Psoas muscle (tissue), 8 donors: ENCODE results near the gene CRYBB1. TPM values are rescaled to one million over a fixed set of nuclear protein-coding genes. Genes with fewer than 3 reads are reported as not detected.

Source experiments
- ATAC-seq, 4 donors: fragments of 200-7000 bp; cut with Tn5 transposase; one replicate each; pipeline ENCODE4 v1.9.1; 2020; ENCODE audit warnings: moderate library complexity in 3 of 4, mild to moderate bottlenecking in 2 of 4
- DNase-seq, 2 donors: peaks; one replicate each; pipeline ENCODE4 v3.0.0-alpha.2; 2020
- H3K27ac ChIP-seq: fragments of 200-600 bp; one replicate; pipeline ENCODE4 v1.8.0; 2022
- H3K27me3 ChIP-seq, 3 donors: fragments of 200-600 bp in 1 of 3; one replicate each; pipeline versions ENCODE4 v1.6.1 to v1.8.0; 2013 to 2022; ENCODE audit warnings: low read length in 2 of 3, mild to moderate bottlenecking in 2 of 3, moderate library complexity in 1 of 3; ENCODE audit not compliant: insufficient read depth in 3 of 3
- H3K36me3 ChIP-seq, 2 donors: fragments of 200-600 bp in 1 of 2; one replicate each; pipeline versions ENCODE4 v1.6.1 to v1.8.0; 2013 to 2022; ENCODE audit warnings: low read depth in 1 of 2, mild to moderate bottlenecking in 1 of 2, moderate library complexity in 1 of 2; ENCODE audit not compliant: insufficient read depth in 1 of 2
- H3K4me1 ChIP-seq: fragments of 200-600 bp; one replicate; pipeline ENCODE4 v1.8.0; 2022
- H3K4me3 ChIP-seq: fragments of 200-600 bp; one replicate; pipeline ENCODE4 v1.8.0; 2022; ENCODE audit warnings: mild to moderate bottlenecking
- H3K9me3 ChIP-seq: fragments of 200-600 bp; one replicate; pipeline ENCODE4 v1.8.0; 2022
- CTCF ChIP-seq: fragments of 200-600 bp; IDR thresholded peaks from one replicate; pipeline ENCODE4 v1.8.0; 2022; ENCODE audit warnings: antibody characterized with exemption
- WGBS, 3 donors: extraction: QIAGEN DNeasy Blood & Tissue Kit; methylation state at CpG; one replicate each; pipeline versions ENCODE4 v1.1.6 to v1.1.7; 2013; 5-methylcytosine and 5-hydroxymethylcytosine counted together
- intact Hi-C, 2 donors: fragments of 100-400 bp; cut with DNase I; formaldehyde crosslinking; loops; one replicate each; pipeline versions ENCODE4 v1.11.0 to v1.14.2; 2022
- polyA plus RNA-seq, 3 donors: library from polyadenylated mRNA; stranded (reverse); fragments of 200-250 nt; gene quantifications; one replicate each; pipeline ENCODE4 v1.2.3, GENCODE V29; 2013
- total RNA-seq, 4 donors: library from RNA; stranded (reverse); fragmentation: NEBNext Ultra II Directional in 2 of 4; extraction: Animal tissue kit (Norgen Biotek cat#: 25700) in 2 of 4; gene quantifications; one replicate each; pipeline versions ENCODE4 v1.2.1 to v1.2.4, GENCODE V29; 2021 to 2023
- donor health status: healthy with polysubstance abuse.
- donor health status: DM: no; HTN: no; CAD: no; lungs with moderate emphysema.
- donor health status: Bipolar disorder and iron deficiency.
- donor health status: healthy.
- donor health status: DM: yes; HTN: yes; CAD: no.
- donor health status: DM: no; HTN: no; CAD: no.
- donor health status: DM: no; HTN: no; CAD: no.
- donor health status: DM: yes; HTN: yes; CAD: no.

The CRYBB1 gene
- total and polyA plus RNA-seq, 7 donors: 0.14 to 0.25 (median 0.22) TPM; not detected in 2

GRCh38 chr22:26570115-26570514 is 47.7 kb downstream of the CRYBB1 start:
- H3K4me3 ChIP-seq: no peak overlapping the region
- H3K27ac ChIP-seq: peak overlapping the region; percentile 58
- ATAC-seq (no peak), DNase-seq (no peak)
- TF ChIP-seq CTCF: no peak
- peaks cover 36% of the 10 kb centered on the region for H3K4me1 ChIP-seq
- WGBS, 3 donors: 46 to 57% (median 47%) methylated on average over 10 of the region's 10 CpGs
- no peaks in the 10 kb centered on the region for H3K27me3 ChIP-seq
- intact Hi-C loops: no loop called here
- no peaks in the 10 kb centered on the region for H3K9me3 ChIP-seq
- peaks cover 0 to 2% of the 10 kb centered on the region in 2 donors for H3K36me3 ChIP-seq

- peak overlapping the region; percentile 42 for H3K4me3 ChIP-seq
- peak; percentile 77 to 94 (median 90) for ATAC-seq
- no peaks in the 10 kb centered on the region for H3K9me3 ChIP-seq
- peaks cover 24% of the 10 kb centered on the region for H3K4me1 ChIP-seq
- WGBS, 3 donors: 29 to 47% (median 29%) methylated on average over 11 of the region's 11 CpGs
- intact Hi-C loops: no loop called here
- no peaks in the 10 kb centered on the region for H3K27me3 ChIP-seq
- TF ChIP-seq CTCF: no peak
- H3K36me3 ChIP-seq: peaks cover 0 to 12% of the 10 kb centered on the region in 2 donors
- no peak for DNase-seq
- H3K27ac ChIP-seq: peak overlapping the region; percentile 88
These were observed 49.6 kb downstream of the CRYBB1 start for GRCh38 chr22:26568207-26568706.

GRCh38 chr22:26567610-26568009 is 50.2 kb downstream of the CRYBB1 start:
- Histone ChIP-seq H3K27ac (peak overlapping the region; percentile 88), H3K36me3 (peaks cover 0 to 12% of the 10 kb centered on the region in 2 donors), H3K27me3 (no peaks in the 10 kb centered on the region), H3K9me3 (no peaks in the 10 kb centered on the region), H3K4me1 (peaks cover 20% of the 10 kb centered on the region), H3K4me3 (peak overlapping the region; percentile 42)
- DNase-seq (no peak), ATAC-seq (peak in 1 of 4 donors; percentile 19)
- intact Hi-C loops: no loop called here
- WGBS, 3 donors: 33 to 67% (median 34%) methylated on average over 2 of the region's 2 CpGs
- no peak for TF ChIP-seq CTCF

DNA sequence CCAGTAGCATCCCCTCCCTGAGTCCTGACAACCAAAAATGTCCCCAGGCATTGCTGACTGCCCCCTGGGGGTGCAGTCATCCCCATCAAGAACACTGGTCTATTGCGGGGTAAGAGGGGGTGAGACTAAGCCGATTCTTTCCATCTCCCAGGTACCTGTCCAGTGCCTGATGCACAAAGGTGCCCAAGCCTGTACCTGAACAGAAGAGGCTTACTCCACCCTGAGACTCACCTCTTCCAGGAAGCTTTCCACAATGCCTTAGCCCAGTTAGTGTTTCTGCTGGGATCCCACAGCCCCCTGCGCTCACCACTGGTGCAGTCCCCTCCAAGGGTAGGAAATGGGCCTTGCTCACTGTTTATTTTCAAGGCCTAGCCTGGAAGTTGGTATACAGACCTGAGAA is 50.8 kb downstream of the CRYBB1 start:
- no peak for DNase-seq
- Histone ChIP-seq H3K4me1 (peaks cover 23% of the 10 kb centered on the region), H3K9me3 (no peaks in the 10 kb centered on the region), H3K27me3 (no peaks in the 10 kb centered on the region), H3K36me3 (peaks cover 0 to 12% of the 10 kb centered on the region in 2 donors), H3K27ac (peak overlapping the region; percentile 88), H3K4me3 (no peak overlapping the region)
- intact Hi-C loops: no loop called here
- TF ChIP-seq CTCF: no peak
- 94 to 95% (median 94%) methylated on average over 3 of the region's 3 CpGs for WGBS, 3 donors
- ATAC-seq: no peak

GRCh38 chr22:26565889-26566288 is 51.9 kb downstream of the CRYBB1 start:
- Histone ChIP-seq H3K4me3 (no peak overlapping the region), H3K27me3 (no peaks in the 10 kb centered on the region), H3K27ac (peak overlapping the region; percentile 88), H3K36me3 (peaks cover 0 to 12% of the 10 kb centered on the region in 2 donors), H3K4me1 (peaks cover 29% of the 10 kb centered on the region), H3K9me3 (no peaks in the 10 kb centered on the region)
- intact Hi-C loops: no loop called here
- DNase-seq (peak in 1 of 2 donors; percentile 5), ATAC-seq (no peak)
- WGBS, 3 donors: 70 to 85% (median 79%) methylated on average over 8 of the region's 8 CpGs
- no peak for TF ChIP-seq CTCF
